ENCODE measurements around the gene SHBG.

DNA sequence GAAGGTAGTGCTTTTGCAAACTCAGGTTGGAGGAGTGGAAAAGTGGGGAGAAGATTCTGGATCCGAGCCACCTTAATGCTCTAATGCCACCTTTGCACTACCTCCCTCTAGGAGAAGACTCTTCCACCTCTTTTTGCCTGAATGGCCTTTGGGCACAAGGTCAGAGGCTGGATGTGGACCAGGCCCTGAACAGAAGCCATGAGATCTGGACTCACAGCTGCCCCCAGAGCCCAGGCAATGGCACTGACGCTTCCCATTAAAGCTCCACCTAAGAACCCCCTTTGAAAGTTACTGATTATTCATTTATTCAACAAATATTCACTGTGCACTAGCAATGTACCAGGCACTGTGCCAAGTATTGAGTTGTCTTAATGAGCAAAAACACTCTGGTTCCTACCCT lies 3.2 kb downstream of the SHBG start:
- TF ChIP-seq, protein P1, sequence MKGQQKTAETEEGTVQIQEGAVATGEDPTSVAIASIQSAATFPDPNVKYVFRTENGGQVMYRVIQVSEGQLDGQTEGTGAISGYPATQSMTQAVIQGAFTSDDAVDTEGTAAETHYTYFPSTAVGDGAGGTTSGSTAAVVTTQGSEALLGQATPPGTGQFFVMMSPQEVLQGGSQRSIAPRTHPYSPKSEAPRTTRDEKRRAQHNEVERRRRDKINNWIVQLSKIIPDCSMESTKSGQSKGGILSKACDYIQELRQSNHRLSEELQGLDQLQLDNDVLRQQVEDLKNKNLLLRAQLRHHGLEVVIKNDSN (IDR thresholded peaks at IDR 0.05), result no peak
- no peak for TF ChIP-seq EP300 (IDR thresholded peaks at IDR 0.05; ENCODE audit: borderline replicate concordance)
- no peak for TF ChIP-seq TEAD4 (IDR thresholded peaks at IDR 0.05)
- TF ChIP-seq, protein P2, sequence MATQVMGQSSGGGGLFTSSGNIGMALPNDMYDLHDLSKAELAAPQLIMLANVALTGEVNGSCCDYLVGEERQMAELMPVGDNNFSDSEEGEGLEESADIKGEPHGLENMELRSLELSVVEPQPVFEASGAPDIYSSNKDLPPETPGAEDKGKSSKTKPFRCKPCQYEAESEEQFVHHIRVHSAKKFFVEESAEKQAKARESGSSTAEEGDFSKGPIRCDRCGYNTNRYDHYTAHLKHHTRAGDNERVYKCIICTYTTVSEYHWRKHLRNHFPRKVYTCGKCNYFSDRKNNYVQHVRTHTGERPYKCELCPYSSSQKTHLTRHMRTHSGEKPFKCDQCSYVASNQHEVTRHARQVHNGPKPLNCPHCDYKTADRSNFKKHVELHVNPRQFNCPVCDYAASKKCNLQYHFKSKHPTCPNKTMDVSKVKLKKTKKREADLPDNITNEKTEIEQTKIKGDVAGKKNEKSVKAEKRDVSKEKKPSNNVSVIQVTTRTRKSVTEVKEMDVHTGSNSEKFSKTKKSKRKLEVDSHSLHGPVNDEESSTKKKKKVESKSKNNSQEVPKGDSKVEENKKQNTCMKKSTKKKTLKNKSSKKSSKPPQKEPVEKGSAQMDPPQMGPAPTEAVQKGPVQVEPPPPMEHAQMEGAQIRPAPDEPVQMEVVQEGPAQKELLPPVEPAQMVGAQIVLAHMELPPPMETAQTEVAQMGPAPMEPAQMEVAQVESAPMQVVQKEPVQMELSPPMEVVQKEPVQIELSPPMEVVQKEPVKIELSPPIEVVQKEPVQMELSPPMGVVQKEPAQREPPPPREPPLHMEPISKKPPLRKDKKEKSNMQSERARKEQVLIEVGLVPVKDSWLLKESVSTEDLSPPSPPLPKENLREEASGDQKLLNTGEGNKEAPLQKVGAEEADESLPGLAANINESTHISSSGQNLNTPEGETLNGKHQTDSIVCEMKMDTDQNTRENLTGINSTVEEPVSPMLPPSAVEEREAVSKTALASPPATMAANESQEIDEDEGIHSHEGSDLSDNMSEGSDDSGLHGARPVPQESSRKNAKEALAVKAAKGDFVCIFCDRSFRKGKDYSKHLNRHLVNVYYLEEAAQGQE (IDR thresholded peaks at IDR 0.05; ENCODE audit: low read depth), result no peak
- TF ChIP-seq CEBPB (IDR thresholded peaks at IDR 0.05), result no peak
- TF ChIP-seq NFIC (IDR thresholded peaks at IDR 0.05), result no peak
- TF ChIP-seq TAF1 (IDR thresholded peaks at IDR 0.05; ENCODE audit: low read depth), result no peak
- no peak for TF ChIP-seq EGR1 (IDR thresholded peaks at IDR 0.05)
- TF ChIP-seq CREB1 (IDR thresholded peaks at IDR 0.05; ENCODE audit: low read depth), result no peak
- no peak for TF ChIP-seq ZBTB7A (IDR thresholded peaks at IDR 0.05; ENCODE audit: low read depth)
- TF ChIP-seq YY1 (IDR thresholded peaks at IDR 0.05; ENCODE audit: low read depth), result no peak

Data from Ishikawa (cell line).